K562 (cell line): ENCODE data around the gene FOXL2NB. TPM values are rescaled to one million over a fixed set of nuclear protein-coding genes. Genes with fewer than 3 reads are reported as not detected.

Experiments
- ARID1B ChIP-seq: fragments of 450-650 bp; IDR thresholded peaks from 2 replicates; pipeline ENCODE4 v1.6.1; 2016; ENCODE audit warnings: antibody characterized with exemption, mild to moderate bottlenecking, inconsistent platforms
- HNRNPK ChIP-seq: fragments of 200-400 bp; formaldehyde crosslinking; IDR thresholded peaks from one replicate; pipeline ENCODE4 v1.6.1; 2018; ENCODE audit warnings: mild to moderate bottlenecking, low read depth, low read length; ENCODE audit not compliant: poor library complexity, severe bottlenecking
- HNRNPLL ChIP-seq: fragments of 200-400 bp; formaldehyde crosslinking; IDR thresholded peaks from 2 replicates; pipeline ENCODE4 v1.6.1; 2017; ENCODE audit warnings: low read length, low read depth, mild to moderate bottlenecking; ENCODE audit not compliant: poor library complexity, severe bottlenecking
- MTF1 ChIP-seq: fragments of 250-450 bp; sonication (Bioruptor Pico); IDR thresholded peaks from 2 replicates; pipeline ENCODE4 v1.9.0; 2021; ENCODE audit warnings: moderate library complexity, mild to moderate bottlenecking, inconsistent platforms, borderline replicate concordance
- RAD21 ChIP-seq, 2 experiments: fragments of 250-450 bp in 1 of 2; fragments of 450-650 bp in 1 of 2; sonication (Bioruptor Pico) in 1 of 2; formaldehyde crosslinking in 1 of 2; IDR thresholded peaks in 1 of 2; conservative IDR thresholded peaks in 1 of 2; 2 replicates each; pipeline versions ENCODE4 v1.4.0 to v1.8.0; 2020 to 2022; ENCODE audit warnings: mild to moderate bottlenecking in 2 of 2, moderate library complexity in 1 of 2
- RBFOX2 ChIP-seq: fragments of 200-400 bp; formaldehyde crosslinking; IDR thresholded peaks from 2 replicates; pipeline ENCODE4 v1.6.1; 2017; ENCODE audit warnings: low read depth, mild to moderate bottlenecking, low read length, moderate library complexity
- RBM17 ChIP-seq: fragments of 200-400 bp; formaldehyde crosslinking; IDR thresholded peaks from 2 replicates; pipeline ENCODE4 v1.6.1; 2017; ENCODE audit warnings: low read depth, mild to moderate bottlenecking, low read length, borderline replicate concordance
- SAFB ChIP-seq: fragments of 200-400 bp; formaldehyde crosslinking; IDR thresholded peaks from 2 replicates; pipeline ENCODE4 v1.6.1; 2017; ENCODE audit warnings: low read depth, low read length, borderline replicate concordance
- TAF1 ChIP-seq: IDR thresholded peaks from 2 replicates; pipeline ENCODE4 v1.6.1; 2011; ENCODE audit warnings: mild to moderate bottlenecking, low read length, moderate library complexity; ENCODE audit not compliant: insufficient read depth, control insufficient read depth, severe bottlenecking; ENCODE audit errors: extremely low read depth
- USF2 ChIP-seq: sonication (generic); formaldehyde crosslinking; IDR thresholded peaks from 2 replicates; pipeline ENCODE4 v1.5.0; 2020; ENCODE audit warnings: missing genetic modification reagents
- ZBTB8A ChIP-seq: fragments of 450-650 bp; IDR thresholded peaks from 2 replicates; pipeline ENCODE4 v1.6.1; 2018; ENCODE audit warnings: mild to moderate bottlenecking, moderate library complexity; ENCODE audit not compliant: partially characterized antibody
- ZHX1 ChIP-seq: fragments of 150-350 bp; conservative IDR thresholded peaks from 2 replicates; pipeline ENCODE4 v1.6.1; 2014; ENCODE audit warnings: low read length
- ZNF354B ChIP-seq: fragments of 250-450 bp; sonication (Bioruptor Pico); IDR thresholded peaks from 2 replicates; pipeline ENCODE4 v1.4.0; 2020
- polyA plus RNA-seq, 8 experiments: library from polyadenylated mRNA; depleted of rRNA in 4 of 8; stranded (reverse) in 5 of 8; unstranded in 3 of 8; fragments of >200 nt; fragmentation: Nextera tagmentation in 2 of 8; fragmentation: Illumina TruSeq in 1 of 8; extraction: Ambion mirVana in 2 of 8; extraction: Trizol in 1 of 8; gene quantifications; 2 replicates each; pipeline versions ENCODE4 v1.2.1 to v1.2.3, GENCODE V29; 2011 to 2014; ENCODE audit warnings: inconsistent platforms in 1 of 8, missing spikeins in 1 of 8
- total RNA-seq, 7 experiments: library from RNA; depleted of rRNA in 6 of 7; stranded (reverse); fragments of >200 nt in 6 of 7; fragmentation: Illumina TruSeq in 2 of 7; extraction: Trizol in 2 of 7; gene quantifications; 2 replicates each; pipeline versions ENCODE4 v1.2.1 to v1.2.3, GENCODE V29; 2011 to 2021; ENCODE audit warnings: low replicate concordance in 1 of 7
- TF ChIP-seq, protein P1 (sequence below): fragments of 450-650 bp; conservative IDR thresholded peaks from 2 replicates; pipeline ENCODE4 v1.6.1; 2016; ENCODE audit warnings: missing genetic modification characterization, low read depth, mild to moderate bottlenecking, missing compliant biosample characterization, moderate library complexity

The FOXL2NB gene
- total and polyA plus RNA-seq, 9 of the 15 experiments (the other 6 are each of a cell fraction or from before 2014, with no cell fraction given), result 0.71 to 17.4 (median 9.0) TPM

- TF ChIP-seq ZHX1 (no peak), ZBTB8A (no peak), HNRNPK (no peak), USF2 (peak; percentile 85), RAD21 (CRISPR knock-in tag; conservative IDR thresholded peaks at IDR 0.05 in 1 of 2, IDR thresholded peaks at IDR 0.05 in 1 of 2) (peak; percentile 55 to 68), ARID1B (no peak), ZNF354B (CRISPR knock-in tag) (no peak), RBM17 (no peak), TAF1 (peak; percentile 14), RBFOX2 (peak; percentile 82), SAFB (peak; percentile 14; the same call in 1 of the 2 replicates), HNRNPLL (peak; percentile 39), MTF1 (CRISPR knock-in tag) (no peak)
- TF ChIP-seq, protein P1, sequence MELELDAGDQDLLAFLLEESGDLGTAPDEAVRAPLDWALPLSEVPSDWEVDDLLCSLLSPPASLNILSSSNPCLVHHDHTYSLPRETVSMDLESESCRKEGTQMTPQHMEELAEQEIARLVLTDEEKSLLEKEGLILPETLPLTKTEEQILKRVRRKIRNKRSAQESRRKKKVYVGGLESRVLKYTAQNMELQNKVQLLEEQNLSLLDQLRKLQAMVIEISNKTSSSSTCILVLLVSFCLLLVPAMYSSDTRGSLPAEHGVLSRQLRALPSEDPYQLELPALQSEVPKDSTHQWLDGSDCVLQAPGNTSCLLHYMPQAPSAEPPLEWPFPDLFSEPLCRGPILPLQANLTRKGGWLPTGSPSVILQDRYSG (tag), result no peak
These were observed 10.9 kb upstream of the FOXL2NB start (continued) for GRCh38 chr3:138935863-138936740.
